Suprapubic skin (tissue), 4 donors: ENCODE results near the gene ANKRA2. TPM values are rescaled to one million over a fixed set of nuclear protein-coding genes. Genes with fewer than 3 reads are reported as not detected.

Experiments used
- DNase-seq, 2 donors: peaks; one replicate each; pipeline ENCODE4 v3.0.0-alpha.2; 2019; ENCODE audit warnings: low spot score in 2 of 2
- H3K27ac ChIP-seq: fragments of 200-600 bp; sonication (generic); one replicate; pipeline ENCODE4 v1.5.1; 2019
- H3K27me3 ChIP-seq: fragments of 200-600 bp; sonication (generic); one replicate; pipeline ENCODE4 v1.5.1; 2019
- H3K36me3 ChIP-seq: fragments of 200-600 bp; sonication (generic); one replicate; pipeline ENCODE4 v1.5.1; 2019
- H3K4me1 ChIP-seq: fragments of 200-600 bp; sonication (generic); one replicate; pipeline ENCODE4 v1.5.1; 2019
- H3K4me3 ChIP-seq: fragments of 200-600 bp; sonication (generic); one replicate; pipeline ENCODE4 v1.5.1; 2019; ENCODE audit warnings: mild to moderate bottlenecking
- H3K9me3 ChIP-seq: fragments of 200-600 bp; sonication (generic); one replicate; pipeline ENCODE4 v1.5.1; 2019
- CTCF ChIP-seq, 2 donors: fragments of 200-600 bp in 1 of 2; fragments of 450-650 bp in 1 of 2; sonication (generic) in 1 of 2; IDR thresholded peaks; one replicate each; pipeline ENCODE4 v1.5.1; 2016 to 2019; ENCODE audit warnings: antibody characterized with exemption in 2 of 2, mild to moderate bottlenecking in 1 of 2, moderate library complexity in 1 of 2
- EP300 ChIP-seq: sonication (generic); formaldehyde crosslinking; IDR thresholded peaks from one replicate; pipeline ENCODE4 v1.6.1; 2017; ENCODE audit warnings: antibody characterized with exemption
- POLR2A ChIP-seq, 2 donors: fragments of 450-650 bp; IDR thresholded peaks; one replicate each; pipeline ENCODE4 v1.6.1; 2017; ENCODE audit warnings: antibody characterized with exemption in 2 of 2, mild to moderate bottlenecking in 2 of 2, moderate library complexity in 2 of 2
- POLR2AphosphoS5 ChIP-seq, 3 donors: sonication (generic); formaldehyde crosslinking; IDR thresholded peaks; one replicate each; pipeline ENCODE4 v1.6.1; 2017; ENCODE audit warnings: antibody characterized with exemption in 3 of 3
- WGBS: methylation state at CpG from one replicate; pipeline ENCODE4 v1.1.5; 2018; 5-methylcytosine and 5-hydroxymethylcytosine counted together
- total RNA-seq, 4 donors: library from RNA; depleted of rRNA; stranded (reverse); fragments of >200 nt; gene quantifications; one replicate each; pipeline ENCODE4 v1.1.0, GENCODE V29; 2016

Gene ANKRA2
- total RNA-seq, 4 donors from 2014 or later = 18.8 to 57.9 (median 20.9) TPM

- no peaks in the 10 kb centered on the region for H3K9me3 ChIP-seq
- TF ChIP-seq EP300 (no peak), POLR2A (IDR thresholded peaks at IDR 0.05) (no peak), POLR2AphosphoS5 (IDR thresholded peaks at IDR 0.05) (no peak), CTCF (IDR thresholded peaks at IDR 0.05) (no peak)
- no peaks in the 10 kb centered on the region for H3K27me3 ChIP-seq
These were observed 37.2 kb downstream of the ANKRA2 start for GRCh38 chr5:73528248-73528647.

GRCh38 chr5:73525606-73526203 is 39.7 kb downstream of the ANKRA2 start:
- no peak for TF ChIP-seq POLR2A (IDR thresholded peaks at IDR 0.05)
- TF ChIP-seq POLR2AphosphoS5 (IDR thresholded peaks at IDR 0.05) = no peak
- no peak for TF ChIP-seq CTCF (IDR thresholded peaks at IDR 0.05)
- no peak for TF ChIP-seq EP300
- no peak overlapping the region for H3K27ac ChIP-seq
- WGBS = 73% methylated on average over 3 of the region's 3 CpGs

More at GRCh38 chr5:73528248-73528647, 37.2 kb downstream of the ANKRA2 start:
- 79% methylated on average over 3 of the region's 3 CpGs for WGBS
- no peaks in the 10 kb centered on the region for H3K4me1 ChIP-seq
- no peak for DNase-seq
- no peak overlapping the region for H3K4me3 ChIP-seq
- no peaks in the 10 kb centered on the region for H3K36me3 ChIP-seq
- no peak overlapping the region for H3K27ac ChIP-seq

GRCh38 chr5:73523861-73524260 is 41.6 kb downstream of the ANKRA2 start:
- Histone ChIP-seq H3K27me3 (no peaks in the 10 kb centered on the region), H3K36me3 (no peaks in the 10 kb centered on the region), H3K27ac (no peak overlapping the region), H3K4me1 (peaks cover 8% of the 10 kb centered on the region), H3K9me3 (no peaks in the 10 kb centered on the region), H3K4me3 (no peak overlapping the region)
- no peak for DNase-seq
- TF ChIP-seq POLR2AphosphoS5 (IDR thresholded peaks at IDR 0.05) (no peak), CTCF (IDR thresholded peaks at IDR 0.05) (no peak), EP300 (no peak), POLR2A (IDR thresholded peaks at IDR 0.05) (no peak)
- 97% methylated on average over 1 of the region's 1 CpG for WGBS

More at GRCh38 chr5:73525606-73526203, 39.7 kb downstream of the ANKRA2 start:
- Histone ChIP-seq H3K4me1 (no peaks in the 10 kb centered on the region), H3K27me3 (no peaks in the 10 kb centered on the region), H3K9me3 (no peaks in the 10 kb centered on the region), H3K4me3 (no peak overlapping the region), H3K36me3 (no peaks in the 10 kb centered on the region)
- DNase-seq = no peak

GRCh38 chr5:73522989-73523388 is 42.5 kb downstream of the ANKRA2 start:
- no peak for DNase-seq
- H3K27ac ChIP-seq = no peak overlapping the region

More at GRCh38 chr5:73522989-73523388, 42.5 kb downstream of the ANKRA2 start:
- WGBS = 52% methylated on average over 7 of the region's 7 CpGs
- Histone ChIP-seq H3K4me3 (no peak overlapping the region), H3K4me1 (peaks cover 8% of the 10 kb centered on the region), H3K9me3 (no peaks in the 10 kb centered on the region), H3K36me3 (no peaks in the 10 kb centered on the region), H3K27me3 (no peaks in the 10 kb centered on the region)
- TF ChIP-seq POLR2A (IDR thresholded peaks at IDR 0.05) (no peak), EP300 (no peak), CTCF (IDR thresholded peaks at IDR 0.05) (no peak)
